ENCODE results near the gene HYDIN. TPM values are rescaled to one million over a fixed set of nuclear protein-coding genes. Genes with fewer than 3 reads are reported as not detected.
"Not testable (repeated sequence)": the region's sequence is repeated elsewhere in the genome, so short reads cannot be mapped to it uniquely, and the experiment has no call there.

The HYDIN gene
- total RNA-seq, 1 donor from 2014 or later: 1.2 TPM

GRCh38 chr16:70953824-70954223 lies 276.7 kb downstream of the HYDIN start:
- H3K27me3 ChIP-seq; H3K27ac ChIP-seq; H3K9me3 ChIP-seq; H3K4me1 ChIP-seq; H3K36me3 ChIP-seq; intact Hi-C loops (cut with DNase I); DNase-seq (ENCODE audit: low spot score in 2 of 2); H3K4me3 ChIP-seq: not testable (repeated sequence)

- DNase-seq (ENCODE audit: low spot score in 2 of 2); intact Hi-C loops (cut with DNase I); H3K27me3 ChIP-seq; H3K36me3 ChIP-seq; H3K9me3 ChIP-seq; H3K4me3 ChIP-seq; H3K27ac ChIP-seq; H3K4me1 ChIP-seq: not testable (repeated sequence)
These were observed 287.0 kb downstream of the HYDIN start for GRCh38 chr16:70943551-70943950.

GRCh38 chr16:70939690-70940359 lies 290.7 kb downstream of the HYDIN start:
- H3K9me3 ChIP-seq; intact Hi-C loops (cut with DNase I); H3K27me3 ChIP-seq; H3K27ac ChIP-seq; DNase-seq (ENCODE audit: low spot score in 2 of 2); H3K36me3 ChIP-seq; H3K4me3 ChIP-seq; H3K4me1 ChIP-seq: not testable (repeated sequence)

- DNase-seq (ENCODE audit: low spot score in 2 of 2); H3K4me3 ChIP-seq; H3K27ac ChIP-seq; H3K4me1 ChIP-seq; H3K36me3 ChIP-seq; H3K9me3 ChIP-seq; H3K27me3 ChIP-seq; intact Hi-C loops (cut with DNase I): not testable (repeated sequence)
These were observed 293.6 kb downstream of the HYDIN start for GRCh38 chr16:70936781-70937525.

DNA sequence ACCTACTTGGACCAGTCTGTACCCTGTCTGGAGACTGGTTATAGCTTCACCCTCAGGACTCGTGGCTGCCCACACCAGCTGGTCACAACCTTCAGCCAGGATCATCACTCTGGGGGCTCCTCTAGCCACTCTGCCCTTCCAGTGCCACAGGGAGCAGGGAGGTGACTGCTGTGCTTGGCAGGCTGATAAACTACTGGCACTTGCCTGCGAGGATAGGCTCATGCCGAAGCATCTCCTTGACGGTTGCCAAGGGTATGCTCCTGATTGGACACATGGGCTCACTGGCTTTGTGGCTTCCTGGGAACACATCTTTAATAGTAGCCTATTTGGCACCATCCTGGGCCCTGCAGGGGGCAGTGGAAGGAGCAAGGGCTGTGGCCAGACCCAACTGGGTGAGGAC lies 295.2 kb downstream of the HYDIN start:
- H3K27me3 ChIP-seq; H3K9me3 ChIP-seq; H3K36me3 ChIP-seq; intact Hi-C loops (cut with DNase I); DNase-seq (ENCODE audit: low spot score in 2 of 2); H3K4me3 ChIP-seq; H3K4me1 ChIP-seq; H3K27ac ChIP-seq: not testable (repeated sequence)

DNA sequence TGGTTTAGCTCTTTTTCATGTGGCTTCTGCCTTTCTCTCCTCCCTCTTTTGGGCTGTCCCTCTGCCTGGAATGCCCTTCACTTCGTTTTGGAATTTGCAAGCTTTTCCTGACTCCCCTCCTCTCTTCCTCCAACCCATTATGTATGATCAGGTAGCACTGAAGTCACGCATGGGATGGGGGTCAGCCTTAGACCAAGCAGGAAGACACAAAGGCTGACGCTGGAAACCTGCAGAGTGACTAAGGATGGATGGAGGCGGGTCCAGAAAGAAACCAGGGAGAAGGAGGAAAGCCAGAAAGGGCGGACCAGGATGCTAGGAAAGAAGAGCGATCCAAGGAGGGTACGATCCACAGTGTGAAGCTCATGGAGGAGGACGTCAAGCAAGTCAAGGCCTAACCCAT lies 296.8 kb downstream of the HYDIN start:
- H3K27ac ChIP-seq; H3K27me3 ChIP-seq; DNase-seq (ENCODE audit: low spot score in 2 of 2); H3K36me3 ChIP-seq; intact Hi-C loops (cut with DNase I); H3K9me3 ChIP-seq; H3K4me1 ChIP-seq; H3K4me3 ChIP-seq: not testable (repeated sequence)

GRCh38 chr16:70930757-70931156 lies 299.8 kb downstream of the HYDIN start:
- H3K27me3 ChIP-seq; H3K4me1 ChIP-seq; H3K4me3 ChIP-seq; H3K36me3 ChIP-seq; intact Hi-C loops (cut with DNase I); H3K27ac ChIP-seq; H3K9me3 ChIP-seq; DNase-seq (ENCODE audit: low spot score in 2 of 2): not testable (repeated sequence)

- DNase-seq (ENCODE audit: low spot score in 2 of 2); H3K36me3 ChIP-seq; intact Hi-C loops (cut with DNase I); H3K9me3 ChIP-seq; H3K4me3 ChIP-seq; H3K4me1 ChIP-seq; H3K27me3 ChIP-seq; H3K27ac ChIP-seq: not testable (repeated sequence)
These were observed 308.4 kb downstream of the HYDIN start for GRCh38 chr16:70922164-70922563.

- H3K27ac ChIP-seq; H3K9me3 ChIP-seq; H3K4me1 ChIP-seq; H3K4me3 ChIP-seq; H3K27me3 ChIP-seq; DNase-seq (ENCODE audit: low spot score in 2 of 2); H3K36me3 ChIP-seq; intact Hi-C loops (cut with DNase I): not testable (repeated sequence)
These were observed 309.9 kb downstream of the HYDIN start for GRCh38 chr16:70920661-70921060.

DNA sequence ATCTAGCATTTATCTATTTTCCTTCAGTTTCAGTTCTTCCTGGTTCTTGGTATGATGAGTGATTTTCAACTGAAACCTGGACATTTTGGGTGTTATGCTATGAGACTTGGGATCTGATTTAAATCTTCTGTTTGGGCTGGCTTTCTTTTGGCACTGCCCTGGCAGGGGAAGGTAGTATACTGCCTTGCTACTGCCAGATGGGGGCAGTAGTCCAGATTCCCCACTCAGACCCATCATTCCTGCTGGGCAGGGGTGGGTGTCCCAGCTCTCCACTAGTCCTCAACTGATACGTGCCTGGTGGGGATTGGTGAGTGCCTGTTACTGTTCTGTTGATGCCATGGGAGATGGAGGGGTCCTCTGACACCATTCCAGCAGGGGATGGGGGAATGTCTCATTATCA lies 342.3 kb downstream of the HYDIN start:
- H3K9me3 ChIP-seq; H3K27ac ChIP-seq; H3K36me3 ChIP-seq; DNase-seq (ENCODE audit: low spot score in 2 of 2); H3K4me1 ChIP-seq; H3K4me3 ChIP-seq; intact Hi-C loops (cut with DNase I); H3K27me3 ChIP-seq: not testable (repeated sequence)

GRCh38 chr16:70884652-70885051 lies 345.9 kb downstream of the HYDIN start:
- H3K36me3 ChIP-seq; intact Hi-C loops (cut with DNase I): not testable (repeated sequence)

GRCh38 chr16:70882311-70882710 lies 348.2 kb downstream of the HYDIN start:
- H3K36me3 ChIP-seq; H3K27me3 ChIP-seq; H3K9me3 ChIP-seq; H3K4me1 ChIP-seq; intact Hi-C loops (cut with DNase I); H3K4me3 ChIP-seq; H3K27ac ChIP-seq; DNase-seq (ENCODE audit: low spot score in 2 of 2): not testable (repeated sequence)

More at GRCh38 chr16:70884652-70885051, 345.9 kb downstream of the HYDIN start:
- not testable (repeated sequence) for H3K27me3 ChIP-seq; H3K4me1 ChIP-seq; H3K4me3 ChIP-seq; H3K9me3 ChIP-seq; H3K27ac ChIP-seq; DNase-seq (ENCODE audit: low spot score in 2 of 2)

DNA sequence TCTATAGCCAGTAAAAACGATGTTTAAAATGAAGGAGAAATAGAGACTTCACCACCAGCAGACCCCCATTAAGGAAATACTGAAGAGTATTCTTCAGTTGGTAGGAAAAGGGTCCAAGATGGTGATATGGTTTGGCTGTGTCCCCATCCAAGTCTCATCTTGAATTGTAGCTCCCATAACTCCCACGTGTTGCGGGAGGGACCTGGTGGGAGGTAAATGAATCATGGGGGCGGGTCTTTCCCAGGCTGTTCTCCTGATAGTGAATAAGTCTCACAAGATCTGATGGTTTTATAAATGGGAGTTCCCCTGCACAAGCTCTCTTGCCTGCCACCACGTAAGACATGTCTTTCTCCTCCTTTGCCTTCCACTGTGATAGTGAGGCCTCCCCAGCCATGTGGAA lies 352.6 kb downstream of the HYDIN start:
- intact Hi-C loops (cut with DNase I); DNase-seq (ENCODE audit: low spot score in 2 of 2); H3K36me3 ChIP-seq; H3K27me3 ChIP-seq; H3K4me3 ChIP-seq; H3K4me1 ChIP-seq; H3K9me3 ChIP-seq; H3K27ac ChIP-seq: not testable (repeated sequence)

- H3K36me3 ChIP-seq; H3K27me3 ChIP-seq; intact Hi-C loops (cut with DNase I); H3K4me3 ChIP-seq; DNase-seq (ENCODE audit: low spot score in 2 of 2); H3K9me3 ChIP-seq; H3K4me1 ChIP-seq; H3K27ac ChIP-seq: not testable (repeated sequence)
These were observed 354.1 kb downstream of the HYDIN start for GRCh38 chr16:70876442-70876841.

GRCh38 chr16:70864698-70865097 lies 365.8 kb downstream of the HYDIN start:
- H3K9me3 ChIP-seq; H3K27me3 ChIP-seq; H3K27ac ChIP-seq; DNase-seq (ENCODE audit: low spot score in 2 of 2); intact Hi-C loops (cut with DNase I); H3K4me3 ChIP-seq; H3K36me3 ChIP-seq; H3K4me1 ChIP-seq: not testable (repeated sequence)
